GM23338 (cell line): Measurements from ENCODE around the gene METTL2B. TPM values are rescaled to one million over a fixed set of nuclear protein-coding genes. Genes with fewer than 3 reads are reported as not detected.

Experiments used
- ATAC-seq: fragments of 200-7000 bp; cut with Tn5 transposase; 3 replicates; pipeline ENCODE4 v1.9.1; 2020
- DNase-seq: peaks from one replicate; pipeline ENCODE4 v3.0.0-alpha.2; 2015; ENCODE audit warnings: low spot score
- H2AFZ ChIP-seq: fragments of 200-600 bp; sonication (generic); 2 replicates; pipeline ENCODE4 v1.8.0; 2016; ENCODE audit warnings: antibody characterized with exemption, mild to moderate bottlenecking, moderate library complexity
- H3F3A ChIP-seq: fragments of 200-600 bp; sonication (generic); replicated peaks from 2 replicates; pipeline ENCODE4 v1.8.0; 2017; ENCODE audit warnings: antibody characterized with exemption, mixed run types, low read depth
- H3K27ac ChIP-seq: fragments of 200-600 bp; sonication (generic); 2 replicates; pipeline ENCODE4 v1.6.1; 2016; ENCODE audit warnings: low read depth
- H3K27me3 ChIP-seq: fragments of 200-600 bp; sonication (generic); 2 replicates; pipeline ENCODE4 v1.8.0; 2016; ENCODE audit warnings: mild to moderate bottlenecking, mixed run types, moderate library complexity; ENCODE audit not compliant: insufficient read depth
- H3K36me3 ChIP-seq: fragments of 200-600 bp; sonication (generic); 2 replicates; pipeline ENCODE4 v1.8.0; 2016; ENCODE audit warnings: mild to moderate bottlenecking; ENCODE audit not compliant: insufficient read depth
- H3K4me1 ChIP-seq: fragments of 200-600 bp; sonication (generic); 2 replicates; pipeline ENCODE4 v1.8.0; 2016; ENCODE audit warnings: mild to moderate bottlenecking, moderate library complexity; ENCODE audit not compliant: insufficient read depth
- H3K4me2 ChIP-seq: fragments of 200-600 bp; sonication (generic); 2 replicates; pipeline ENCODE4 v1.7.1; 2017; ENCODE audit warnings: mixed run types
- H3K4me3 ChIP-seq: fragments of 200-600 bp; sonication (generic); 2 replicates; pipeline ENCODE4 v1.6.1; 2016; ENCODE audit warnings: mixed run types
- H3K79me2 ChIP-seq: fragments of 200-600 bp; sonication (generic); replicated peaks from 2 replicates; pipeline ENCODE4 v1.8.0; 2017; ENCODE audit warnings: mild to moderate bottlenecking; ENCODE audit not compliant: insufficient read depth
- H3K9me2 ChIP-seq: fragments of 200-600 bp; sonication (generic); 2 replicates; pipeline ENCODE4 v1.8.0; 2017; ENCODE audit not compliant: insufficient read depth
- H4K20me1 ChIP-seq: fragments of 200-600 bp; sonication (generic); replicated peaks from 2 replicates; pipeline ENCODE4 v1.8.0; 2017; ENCODE audit warnings: mild to moderate bottlenecking; ENCODE audit not compliant: insufficient read depth
- H3K27ac Mint-ChIP-seq: 2 replicates; pipeline ENCODE4 v1.8.0; 2020; ENCODE audit warnings: inconsistent platforms, mild to moderate bottlenecking, moderate library complexity, mixed read lengths
- H3K27me3 Mint-ChIP-seq: 3 replicates; pipeline ENCODE4 v1.8.0; 2022; ENCODE audit warnings: low read depth, mild to moderate bottlenecking, moderate library complexity, mixed read lengths, inconsistent platforms; ENCODE audit not compliant: insufficient read depth, poor library complexity
- H3K36me3 Mint-ChIP-seq: 3 replicates; pipeline ENCODE4 v1.8.0; 2021; ENCODE audit warnings: low read depth, mild to moderate bottlenecking, inconsistent platforms, moderate library complexity, mixed read lengths
- H3K4me1 Mint-ChIP-seq: 3 replicates; pipeline ENCODE4 v1.8.0; 2020; ENCODE audit warnings: mild to moderate bottlenecking, inconsistent platforms, mixed read lengths
- H3K4me3 Mint-ChIP-seq: 3 replicates; pipeline ENCODE4 v1.8.0; 2021; ENCODE audit warnings: moderate library complexity, mild to moderate bottlenecking, inconsistent platforms, mixed read lengths
- H3K9me3 Mint-ChIP-seq: 3 replicates; pipeline ENCODE4 v1.8.0; 2020; ENCODE audit warnings: moderate library complexity, mild to moderate bottlenecking, inconsistent platforms, mixed read lengths
- CREB1 ChIP-seq: fragments of 250-450 bp; sonication (Bioruptor Pico); IDR thresholded peaks from 2 replicates; pipeline ENCODE4 v1.5.0; 2020; ENCODE audit warnings: low read depth, mild to moderate bottlenecking, moderate library complexity
- CTCF ChIP-seq, 2 experiments: fragments of 200-600 bp in 1 of 2; sonication (generic) in 1 of 2; conservative IDR thresholded peaks; 2 replicates each; pipeline versions ENCODE4 v1.5.1 to v1.6.1; 2016 to 2017; ENCODE audit warnings: antibody characterized with exemption in 2 of 2, low read depth in 2 of 2, mild to moderate bottlenecking in 2 of 2, moderate library complexity in 1 of 2
- ETS1 ChIP-seq: IDR thresholded peaks from 2 replicates; pipeline ENCODE4 v1.6.1; 2016; ENCODE audit warnings: antibody characterized with exemption
- EZH2 ChIP-seq: fragments of 200-600 bp; sonication (generic); IDR thresholded peaks from one replicate; pipeline ENCODE4 v1.8.0; 2017; ENCODE audit warnings: antibody characterized with exemption, mild to moderate bottlenecking, low read depth; ENCODE audit not compliant: unreplicated experiment
- EZH2phosphoT487 ChIP-seq: fragments of 200-600 bp; sonication (generic); IDR thresholded peaks from one replicate; pipeline ENCODE4 v1.8.1; 2018; ENCODE audit warnings: antibody characterized with exemption; ENCODE audit not compliant: unreplicated experiment
- JUNB ChIP-seq: IDR thresholded peaks from one replicate; pipeline ENCODE4 v1.6.1; 2016; ENCODE audit warnings: antibody characterized with exemption; ENCODE audit not compliant: unreplicated experiment
- NANOG ChIP-seq: IDR thresholded peaks from 2 replicates; pipeline ENCODE4 v1.6.1; 2016; ENCODE audit warnings: antibody characterized with exemption, borderline replicate concordance
- POLR2AphosphoS5 ChIP-seq: IDR thresholded peaks from 2 replicates; pipeline ENCODE4 v1.6.1; 2016; ENCODE audit warnings: antibody characterized with exemption, low read depth
- REST ChIP-seq: IDR thresholded peaks from one replicate; pipeline ENCODE4 v1.6.1; 2018; ENCODE audit warnings: antibody characterized with exemption; ENCODE audit not compliant: unreplicated experiment
- STAT1 ChIP-seq: IDR thresholded peaks from one replicate; pipeline ENCODE4 v1.6.1; 2016; ENCODE audit warnings: antibody characterized with exemption; ENCODE audit not compliant: unreplicated experiment
- ZNF114 ChIP-seq: fragments of 250-450 bp; sonication (Bioruptor Pico); IDR thresholded peaks from 2 replicates; pipeline ENCODE4 v1.5.0; 2020; ENCODE audit warnings: mild to moderate bottlenecking, moderate library complexity
- ZNF331 ChIP-seq: fragments of 250-450 bp; sonication (Bioruptor Pico); IDR thresholded peaks from 2 replicates; pipeline ENCODE4 v1.5.0; 2020; ENCODE audit warnings: low read depth, mild to moderate bottlenecking, moderate library complexity
- ZNF462 ChIP-seq: fragments of 250-450 bp; sonication (Bioruptor Pico); IDR thresholded peaks from 2 replicates; pipeline ENCODE4 v1.5.0; 2020; ENCODE audit warnings: mild to moderate bottlenecking, moderate library complexity
- polyA plus RNA-seq: library from polyadenylated mRNA; unstranded; fragments of >200 nt; fragmentation: Nextera tagmentation; extraction: Ambion mirVana; gene quantifications from 2 replicates; pipeline ENCODE4 v1.2.1, GENCODE V29; 2016
- total RNA-seq: library from RNA; depleted of rRNA; stranded (reverse); fragments of >200 nt; shearing (Covaris generic); gene quantifications from 2 replicates; pipeline ENCODE4 v1.2.3, GENCODE V29; 2014

Gene METTL2B
- total and polyA plus RNA-seq, 2 experiments from 2014 or later: 21.2 to 48.3 TPM

GRCh38 chr7:128435327-128435686, 41.2 kb upstream of the METTL2B start:
- ATAC-seq (no peak), DNase-seq (no peak)
- H2AFZ ChIP-seq: no peak overlapping the region
- no peaks in the 10 kb centered on the region for H4K20me1 ChIP-seq
- Mint-ChIP-seq H3K36me3 (no peaks in the 10 kb centered on the region), H3K27me3 (no peaks in the 10 kb centered on the region), H3K27ac (no peak overlapping the region), H3K4me3 (no peak overlapping the region), H3K9me3 (no peaks in the 10 kb centered on the region), H3K4me1 (peaks cover 25% of the 10 kb centered on the region)
- H3K36me3 ChIP-seq: no peaks in the 10 kb centered on the region
- no peak for TF ChIP-seq POLR2AphosphoS5
- no peak for TF ChIP-seq ETS1
- TF ChIP-seq EZH2phosphoT487: no peak
- TF ChIP-seq CTCF (conservative IDR thresholded peaks at IDR 0.05; ENCODE audit: low read depth in 2 of 2): no peak
- no peak for TF ChIP-seq EZH2
- no peak for TF ChIP-seq ZNF114 (CRISPR knock-in tag)
- no peak for TF ChIP-seq NANOG
- TF ChIP-seq CREB1: no peak
- no peak for TF ChIP-seq ZNF462 (CRISPR knock-in tag)
- no peak for TF ChIP-seq JUNB
- TF ChIP-seq STAT1: no peak
- TF ChIP-seq REST: no peak
- no peak for TF ChIP-seq ZNF331 (CRISPR knock-in tag)
- H3K79me2 ChIP-seq: no peaks in the 10 kb centered on the region
- no peak overlapping the region for H3K4me3 ChIP-seq
- no peaks in the 10 kb centered on the region for H3K9me2 ChIP-seq
- peak overlapping the region; percentile 17; the same call in 1 of the 2 replicates for H3K4me2 ChIP-seq
- H3K27me3 ChIP-seq: no peaks in the 10 kb centered on the region
- no peaks in the 10 kb centered on the region for H3F3A ChIP-seq
- H3K27ac ChIP-seq: no peak overlapping the region
- peaks cover 16% of the 10 kb centered on the region; the same call in 1 of the 2 replicates for H3K4me1 ChIP-seq
